ENCODE results near the gene GHR. TPM values are rescaled to one million over a fixed set of nuclear protein-coding genes. Genes with fewer than 3 reads are reported as not detected.

The GHR gene
- polyA plus RNA-seq, 1 donor from 2014 or later: 0.31 TPM

GRCh38 chr5:42605490-42605889 is 182.3 kb downstream of the GHR start:
- no peak overlapping the region for H3K27ac ChIP-seq (ENCODE audit: low read length)
- TF ChIP-seq RAD21 (conservative IDR thresholded peaks at IDR 0.05) (no peak), EP300 (conservative IDR thresholded peaks at IDR 0.05; ENCODE audit: poor library complexity, severe bottlenecking) (no peak), POLR2AphosphoS5 (IDR thresholded peaks at IDR 0.05) (no peak), CTCF (IDR thresholded peaks at IDR 0.05; ENCODE audit: poor library complexity, severe bottlenecking) (no peak), MXI1 (conservative IDR thresholded peaks at IDR 0.05; ENCODE audit: poor library complexity, severe bottlenecking) (no peak), REST (IDR thresholded peaks at IDR 0.05; ENCODE audit: borderline replicate concordance) (no peak), TAF1 (IDR thresholded peaks at IDR 0.05; ENCODE audit: low read depth) (no peak), SMC3 (conservative IDR thresholded peaks at IDR 0.05; ENCODE audit: poor library complexity) (no peak)
- no peak overlapping the region for H2AFZ ChIP-seq (ENCODE audit: low read depth, low read length)
- no peaks in the 10 kb centered on the region for H3F3A ChIP-seq (ENCODE audit: insufficient read depth, low read length, poor library complexity, severe bottlenecking)
- no peaks in the 10 kb centered on the region for H3K36me3 ChIP-seq (ENCODE audit: insufficient read depth, low read length)
- H3K4me3 ChIP-seq (ENCODE audit: low read length): no peak overlapping the region
- no peaks in the 10 kb centered on the region for H3K79me2 ChIP-seq (replicated peaks; ENCODE audit: insufficient read depth, low read length)
- no peaks in the 10 kb centered on the region for H3K9me3 ChIP-seq (ENCODE audit: low read length)
- no peak overlapping the region for H3K9ac ChIP-seq (ENCODE audit: low read length)
- H4K20me1 ChIP-seq (ENCODE audit: insufficient read depth): no peaks in the 10 kb centered on the region
- H3K27me3 ChIP-seq (ENCODE audit: insufficient read depth, low read depth, low read length): no peaks in the 10 kb centered on the region
- no peaks in the 10 kb centered on the region for H3K9me2 ChIP-seq (ENCODE audit: insufficient read depth, low read length)
- no peak overlapping the region for H3K4me2 ChIP-seq (ENCODE audit: low read length)

- Histone ChIP-seq H3K36me3 (ENCODE audit: insufficient read depth, low read length) (no peaks in the 10 kb centered on the region), H3K9ac (ENCODE audit: low read length) (no peak overlapping the region), H3F3A (ENCODE audit: insufficient read depth, low read length, poor library complexity, severe bottlenecking) (no peaks in the 10 kb centered on the region), H3K9me3 (ENCODE audit: low read length) (no peaks in the 10 kb centered on the region), H4K20me1 (ENCODE audit: insufficient read depth) (no peaks in the 10 kb centered on the region), H3K9me2 (ENCODE audit: insufficient read depth, low read length) (no peaks in the 10 kb centered on the region), H3K27ac (ENCODE audit: low read length) (no peak overlapping the region), H2AFZ (ENCODE audit: low read depth, low read length) (no peak overlapping the region), H3K27me3 (ENCODE audit: insufficient read depth, low read depth, low read length) (no peaks in the 10 kb centered on the region), H3K79me2 (replicated peaks; ENCODE audit: insufficient read depth, low read length) (no peaks in the 10 kb centered on the region), H3K4me2 (ENCODE audit: low read length) (no peak overlapping the region), H3K4me3 (ENCODE audit: low read length) (no peak overlapping the region)
- TF ChIP-seq REST (IDR thresholded peaks at IDR 0.05; ENCODE audit: borderline replicate concordance) (no peak), TAF1 (IDR thresholded peaks at IDR 0.05; ENCODE audit: low read depth) (no peak), RAD21 (conservative IDR thresholded peaks at IDR 0.05) (no peak), CTCF (IDR thresholded peaks at IDR 0.05; ENCODE audit: poor library complexity, severe bottlenecking) (no peak), POLR2AphosphoS5 (IDR thresholded peaks at IDR 0.05) (no peak), EP300 (conservative IDR thresholded peaks at IDR 0.05; ENCODE audit: poor library complexity, severe bottlenecking) (no peak), MXI1 (conservative IDR thresholded peaks at IDR 0.05; ENCODE audit: poor library complexity, severe bottlenecking) (no peak), EZH2 (IDR thresholded peaks at IDR 0.05; ENCODE audit: borderline replicate concordance, insufficient read depth, low read length, poor library complexity, severe bottlenecking) (no peak), SMC3 (conservative IDR thresholded peaks at IDR 0.05; ENCODE audit: poor library complexity) (no peak)
Measured at GRCh38 chr5:42606464-42606869, 183.2 kb downstream of the GHR start.

Data from neural cell (in vitro differentiated cells).